Kidney (tissue), 14 donors: Measurements from ENCODE around the gene MPZL1. TPM values are rescaled to one million over a fixed set of nuclear protein-coding genes. Genes with fewer than 3 reads are reported as not detected.

Source experiments
- DNase-seq, 5 donors: peaks; one replicate each; pipeline ENCODE4 v3.0.0-alpha.2; 2013 to 2020
- FAIRE-seq: peaks from 2 replicates; lab custom pipeline; 2012; peaks lifted over from hg19 to GRCh38; lab: Jason Lieb, UNC
- H3K27ac ChIP-seq, 2 donors: one replicate each; pipeline ENCODE4 v1.7.0; 2013; ENCODE audit warnings: low read depth in 2 of 2, low read length in 2 of 2, inconsistent platforms in 1 of 2
- H3K27me3 ChIP-seq: one replicate; pipeline ENCODE4 v1.7.1; 2013; ENCODE audit warnings: low read length, inconsistent platforms; ENCODE audit not compliant: control insufficient read depth, insufficient read depth
- H3K36me3 ChIP-seq, 3 donors: one replicate each; pipeline versions ENCODE4 v1.7.0 to v1.7.1; 2013; ENCODE audit warnings: low read length in 3 of 3, control low read depth in 1 of 3, inconsistent platforms in 1 of 3; ENCODE audit not compliant: insufficient read depth in 3 of 3, control insufficient read depth in 2 of 3
- H3K4me1 ChIP-seq, 3 donors: one replicate each; pipeline versions ENCODE4 v1.7.0 to v1.7.1; 2013; ENCODE audit warnings: low read length in 3 of 3, inconsistent platforms in 1 of 3, low read depth in 1 of 3; ENCODE audit not compliant: control insufficient read depth in 2 of 3, insufficient read depth in 2 of 3
- H3K4me3 ChIP-seq, 3 donors: one replicate each; pipeline versions ENCODE4 v1.7.0 to v1.8.1; 2013; ENCODE audit warnings: low read length in 3 of 3, control low read depth in 1 of 3, inconsistent platforms in 1 of 3
- H3K9ac ChIP-seq, 3 donors: one replicate each; pipeline versions ENCODE4 v1.7.0 to v1.7.1; 2013; ENCODE audit warnings: low read length in 3 of 3, control low read depth in 1 of 3, inconsistent platforms in 1 of 3
- H3K9me3 ChIP-seq, 3 donors: one replicate each; pipeline versions ENCODE4 v1.7.0 to v1.7.1; 2013; ENCODE audit warnings: low read length in 3 of 3, control low read depth in 1 of 3, inconsistent platforms in 1 of 3; ENCODE audit not compliant: control insufficient read depth in 2 of 3, insufficient read depth in 1 of 3
- CTCF ChIP-seq: IDR thresholded peaks from 3 replicates; pipeline ENCODE4 v1.5.1; 2012; ENCODE audit warnings: mild to moderate bottlenecking, moderate library complexity, borderline replicate concordance; ENCODE audit not compliant: insufficient read depth; ENCODE audit errors: extremely low read depth
- intact Hi-C: fragments of 100-400 bp; cut with DNase I; formaldehyde crosslinking; loops from one replicate; pipeline ENCODE4 v1.11.1; 2022
- polyA plus RNA-seq: library from polyadenylated mRNA; stranded (reverse); fragments of 350-450 nt; fragmentation: Illumina TruSeq; extraction: RNeasy Lipid Tissue Mini Kit (QIAGEN cat#74804); gene quantifications from one replicate; pipeline ENCODE4 v1.2.3, GENCODE V29; 2014; ENCODE audit warnings: low read depth, low replicate concordance; ENCODE audit not compliant: insufficient read depth
- total RNA-seq: library from RNA; stranded (reverse); fragmentation: NEBNext Ultra II Directional; extraction: Animal tissue kit (Norgen Biotek cat#: 25700); gene quantifications from one replicate; pipeline ENCODE4 v1.2.1, GENCODE V29; 2021
- donor health status: control.
- donor health status: control.
- donor health status: control.
- donor health status: control.
- donor health status: control.
- donor health status: DM: yes; HTN: yes; CAD: no.
- donor health status: Normal renal cell carcinoma (clear cell type).

Gene MPZL1
- total and polyA plus RNA-seq, 2 donors from 2014 or later, result 42.1 to 98.3 TPM

GRCh38 chr1:167795810-167796740 is 74.3 kb downstream of the MPZL1 start:
- H3K9me3 ChIP-seq, result no peaks in the 10 kb centered on the region
- peak in 1 of 5 donors; percentile 37 for DNase-seq
- no peak for TF ChIP-seq CTCF
- no peak overlapping the region for H3K4me3 ChIP-seq
- H3K27me3 ChIP-seq, result no peaks in the 10 kb centered on the region
- peaks cover 0 to 5% (median 4%) of the 10 kb centered on the region in 3 donors for H3K4me1 ChIP-seq
- intact Hi-C loops, result no loop called here
- no peak for FAIRE-seq
- H3K36me3 ChIP-seq, result no peaks in the 10 kb centered on the region
- no peak overlapping the region for H3K9ac ChIP-seq
- H3K27ac ChIP-seq, result peak overlapping the region in 1 of 2 donors; percentile 56

GRCh38 chr1:167797015-167797414 is 75.2 kb downstream of the MPZL1 start:
- intact Hi-C loops, result no loop called here
- Histone ChIP-seq H3K4me1 (peaks cover 0 to 5% (median 4%) of the 10 kb centered on the region in 3 donors), H3K4me3 (no peak overlapping the region), H3K9me3 (no peaks in the 10 kb centered on the region), H3K27ac (peak overlapping the region in 1 of 2 donors; percentile 33), H3K36me3 (no peaks in the 10 kb centered on the region), H3K27me3 (no peaks in the 10 kb centered on the region), H3K9ac (no peak overlapping the region)
- TF ChIP-seq CTCF, result no peak
- DNase-seq (peak in 4 of 5 donors; percentile 51 to 89 (median 72)), FAIRE-seq (peak; percentile 82)

- DNase-seq, result peak in 4 of 5 donors; percentile 40 to 75 (median 58)
- H3K36me3 ChIP-seq, result no peaks in the 10 kb centered on the region
- FAIRE-seq, result no peak
- no peaks in the 10 kb centered on the region for H3K9me3 ChIP-seq
- TF ChIP-seq CTCF, result no peak
- intact Hi-C loops, result no loop called here
- H3K4me3 ChIP-seq, result no peak overlapping the region
- H3K27me3 ChIP-seq, result no peaks in the 10 kb centered on the region
- peaks cover 0 to 5% (median 4%) of the 10 kb centered on the region in 3 donors for H3K4me1 ChIP-seq
- H3K9ac ChIP-seq, result no peak overlapping the region
- H3K27ac ChIP-seq, result no peak overlapping the region
Measured at GRCh38 chr1:167798952-167799351, 77.2 kb downstream of the MPZL1 start.
